HCT116 (cell line): ENCODE data around the gene LRRC71. TPM values are rescaled to one million over a fixed set of nuclear protein-coding genes. Genes with fewer than 3 reads are reported as not detected.

Source experiments
- ATAC-seq: fragments of 200-7000 bp; cut with Tn5 transposase; 2 replicates; pipeline ENCODE4 v1.9.1; 2020; ENCODE audit warnings: mild to moderate bottlenecking, moderate library complexity
- BruUV-seq: library from RNA; stranded (reverse); fragments of 400-500 nt; replicated peaks from 2 replicates; lab custom pipeline; 2021; lab: Mats Ljungman, UMichigan
- CTCF ChIA-PET: fragments of 300-600 bp; sonication (Branson Sonifier 250); formaldehyde crosslinking; loops from one replicate; lab custom pipeline; 2021; ENCODE audit warnings: antibody characterized with exemption; lab: Charles Lee
- POLR2A ChIA-PET: fragments of 300-600, 350-600 bp; sonication (Branson Sonifier 250); formaldehyde crosslinking; loops from one replicate; lab custom pipeline; 2021; ENCODE audit warnings: antibody characterized with exemption; lab: Charles Lee
- RAD21 ChIA-PET, 2 experiments: fragments of 300-600 bp; sonication (Branson Sonifier 250); formaldehyde crosslinking; loops; one replicate each; lab custom pipeline; 2023; ENCODE audit warnings: low total read pairs in 2 of 2; ENCODE audit not compliant: uncharacterized antibody in 2 of 2, unreplicated experiment in 2 of 2, low non-redundant PET in 1 of 2; lab: Charles Lee
- DNase-seq: peaks from one replicate; pipeline ENCODE4 v3.0.0-alpha.2; 2010; ENCODE audit warnings: low read depth, low spot score
- H2AFZ ChIP-seq: fragments of 200-600 bp; shearing (Covaris generic), sonication (generic); 2 replicates; pipeline ENCODE4 v1.6.1; 2017; ENCODE audit warnings: low read depth, mixed run types, mixed read lengths, antibody characterized with exemption, low read length; ENCODE audit not compliant: poor library complexity, severe bottlenecking
- H3K27ac ChIP-seq: 2 replicates; pipeline ENCODE4 v1.5.1; 2012; ENCODE audit warnings: low read depth, low read length
- H3K27me3 ChIP-seq: fragments of 200-600 bp; sonication (generic); 2 replicates; pipeline ENCODE4 v1.6.1; 2016; ENCODE audit warnings: mixed run types, low read length, mixed read lengths; ENCODE audit not compliant: insufficient read depth
- H3K36me3 ChIP-seq, 2 experiments: fragments of 200-500 bp in 1 of 2; fragments of 200-600 bp in 1 of 2; sonication (Bioruptor generic) in 1 of 2; sonication (generic) in 1 of 2; 2 replicates each; pipeline versions ENCODE4 v1.5.1 to v1.6.1; 2014 to 2016; ENCODE audit warnings: low read length in 2 of 2, inconsistent platforms in 1 of 2, mixed read lengths in 1 of 2, mixed run types in 1 of 2; ENCODE audit not compliant: insufficient read depth in 2 of 2, control insufficient read depth in 1 of 2
- H3K4me1 ChIP-seq, 2 experiments: fragments of 200-600 bp in 1 of 2; sonication (generic) in 1 of 2; 2 replicates each; pipeline versions ENCODE4 v1.5.1 to v1.6.1; 2012 to 2017; ENCODE audit warnings: low read length in 2 of 2, inconsistent platforms in 1 of 2, mild to moderate bottlenecking in 1 of 2, mixed read lengths in 1 of 2, mixed run types in 1 of 2, moderate library complexity in 1 of 2; ENCODE audit not compliant: insufficient read depth in 2 of 2, control insufficient read depth in 1 of 2
- H3K4me2 ChIP-seq: fragments of 200-600 bp; sonication (generic); 2 replicates; pipeline ENCODE4 v1.6.1; 2017; ENCODE audit warnings: mixed run types, low read length, mixed read lengths
- H3K4me3 ChIP-seq, 2 experiments: fragments of 200-600 bp in 1 of 2; sonication (generic) in 1 of 2; replicated peaks in 1 of 2; 2 replicates each; pipeline ENCODE4 v1.5.1; 2011 to 2016; ENCODE audit warnings: low read length in 2 of 2, control low read depth in 1 of 2, low read depth in 1 of 2, mild to moderate bottlenecking in 1 of 2, mixed read lengths in 1 of 2, mixed run types in 1 of 2
- H3K79me2 ChIP-seq: fragments of 200-600 bp; sonication (generic); 2 replicates; pipeline ENCODE4 v1.6.1; 2017; ENCODE audit warnings: mild to moderate bottlenecking, mixed run types, low read length, moderate library complexity, mixed read lengths; ENCODE audit not compliant: insufficient read depth
- H3K9ac ChIP-seq: fragments of 200-600 bp; sonication (generic); 2 replicates; pipeline ENCODE4 v1.6.1; 2016; ENCODE audit warnings: low read length, mixed read lengths
- H3K9me2 ChIP-seq: fragments of 200-600 bp; sonication (generic), shearing (Covaris generic); 2 replicates; pipeline ENCODE4 v1.6.1; 2017; ENCODE audit warnings: mixed run types, mild to moderate bottlenecking, moderate library complexity; ENCODE audit not compliant: insufficient read depth
- H3K9me3 ChIP-seq, 2 experiments: fragments of 200-500 bp in 1 of 2; fragments of 200-600 bp in 1 of 2; sonication (Bioruptor generic) in 1 of 2; sonication (generic) in 1 of 2; 2 replicates each; pipeline ENCODE4 v1.6.1; 2014 to 2017; ENCODE audit warnings: low read length in 2 of 2, mixed read lengths in 2 of 2, inconsistent platforms in 1 of 2, low read depth in 1 of 2, mild to moderate bottlenecking in 1 of 2, mixed run types in 1 of 2, moderate library complexity in 1 of 2; ENCODE audit not compliant: control insufficient read depth in 1 of 2, insufficient read depth in 1 of 2
- H4K20me1 ChIP-seq: fragments of 200-600 bp; sonication (generic), shearing (Covaris generic); 2 replicates; pipeline ENCODE4 v1.6.1; 2017; ENCODE audit warnings: mixed run types, mild to moderate bottlenecking, moderate library complexity; ENCODE audit not compliant: insufficient read depth
- CBX3 ChIP-seq: IDR thresholded peaks from 2 replicates; pipeline ENCODE4 v1.6.1; 2012; ENCODE audit warnings: low read depth
- CTCF ChIP-seq, 3 experiments: fragments of 200-600 bp in 1 of 3; sonication (generic) in 1 of 3; IDR thresholded peaks in 2 of 3; conservative IDR thresholded peaks in 1 of 3; 2 replicates each; pipeline ENCODE4 v1.5.1; 2012 to 2017; ENCODE audit warnings: low read depth in 2 of 3, low read length in 2 of 3, antibody characterized with exemption in 1 of 3, borderline replicate concordance in 1 of 3, control low read depth in 1 of 3, mild to moderate bottlenecking in 1 of 3, mixed read lengths in 1 of 3, mixed run types in 1 of 3, moderate library complexity in 1 of 3; ENCODE audit not compliant: insufficient read depth in 1 of 3
- ELF1 ChIP-seq: IDR thresholded peaks from 2 replicates; pipeline ENCODE4 v1.6.1; 2012; ENCODE audit warnings: low read depth, borderline replicate concordance
- EZH2 ChIP-seq: fragments of 200-600 bp; sonication (generic); IDR thresholded peaks from 2 replicates; pipeline ENCODE4 v1.6.1; 2017; ENCODE audit warnings: antibody characterized with exemption, mixed run types
- EZH2phosphoT487 ChIP-seq: fragments of 200-600 bp; IDR thresholded peaks from 2 replicates; pipeline ENCODE4 v1.6.1; 2018; ENCODE audit warnings: antibody characterized with exemption, borderline replicate concordance
- POLR2A ChIP-seq: IDR thresholded peaks from 2 replicates; pipeline ENCODE4 v1.7.0; 2011; ENCODE audit warnings: borderline replicate concordance; ENCODE audit not compliant: insufficient read depth, insufficient read length; ENCODE audit errors: extremely low read depth
- POLR2AphosphoS5 ChIP-seq: IDR thresholded peaks from 2 replicates; pipeline ENCODE4 v1.6.1; 2011; ENCODE audit warnings: mild to moderate bottlenecking, low read depth, low read length, moderate library complexity
- SIN3A ChIP-seq: IDR thresholded peaks from 2 replicates; pipeline ENCODE4 v1.6.1; 2012; ENCODE audit warnings: low read depth
- SP1 ChIP-seq: IDR thresholded peaks from 2 replicates; pipeline ENCODE4 v1.6.1; 2012; ENCODE audit warnings: low read depth
- SRF ChIP-seq: IDR thresholded peaks from 2 replicates; pipeline ENCODE4 v1.6.1; 2012; ENCODE audit warnings: low read depth
- ZBTB33 ChIP-seq: IDR thresholded peaks from 2 replicates; pipeline ENCODE4 v1.6.1; 2011; ENCODE audit warnings: mild to moderate bottlenecking, low read length, moderate library complexity; ENCODE audit not compliant: insufficient replicate concordance; ENCODE audit errors: extremely low read depth
- ZFX ChIP-seq: fragments of 450-650 bp; IDR thresholded peaks from 2 replicates; pipeline ENCODE4 v1.6.1; 2017
- ZNF274 ChIP-seq: fragments of 200-500 bp; sonication (Bioruptor generic); IDR thresholded peaks from 2 replicates; pipeline ENCODE4 v1.6.1; 2014; ENCODE audit warnings: mild to moderate bottlenecking, low read depth, low read length, inconsistent platforms
- intact Hi-C: fragments of 100-400 bp; cut with micrococcal nuclease; formaldehyde crosslinking; loops from 2 replicates; pipeline ENCODE4 v1.10.0; 2022
- total RNA-seq: library from RNA; stranded (reverse); gene quantifications from one replicate; pipeline ENCODE4 v1.2.1, GENCODE V29; 2021; ENCODE audit not compliant: unreplicated experiment
- TF ChIP-seq, protein P1 (sequence below): IDR thresholded peaks from 2 replicates; pipeline ENCODE4 v1.6.1; 2012

Gene LRRC71
- total RNA-seq, 1 experiment from 2014 or later = not detected

- ATAC-seq (no peak), DNase-seq (no peak)
- intact Hi-C loops = no loop called here
- no peaks in the 10 kb centered on the region for H3K79me2 ChIP-seq
- no peak overlapping the region for H3K4me3 ChIP-seq
- TF ChIP-seq, protein P1, sequence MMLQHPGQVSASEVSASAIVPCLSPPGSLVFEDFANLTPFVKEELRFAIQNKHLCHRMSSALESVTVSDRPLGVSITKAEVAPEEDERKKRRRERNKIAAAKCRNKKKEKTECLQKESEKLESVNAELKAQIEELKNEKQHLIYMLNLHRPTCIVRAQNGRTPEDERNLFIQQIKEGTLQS = no peak
- TF ChIP-seq SRF = no peak
- TF ChIP-seq CTCF (IDR thresholded peaks at IDR 0.05 in 2 of 3, conservative IDR thresholded peaks at IDR 0.05 in 1 of 3; ENCODE audit: borderline replicate concordance in 1 of 3, insufficient read depth in 1 of 3, low read depth in 2 of 3, low read length in 2 of 3) = no peak
- TF ChIP-seq CBX3 = no peak
- TF ChIP-seq SIN3A = no peak
- TF ChIP-seq EZH2 = no peak
- no peak for TF ChIP-seq EZH2phosphoT487
- TF ChIP-seq SP1 = no peak
- no peak for TF ChIP-seq ZBTB33
- TF ChIP-seq ZNF274 = no peak
- TF ChIP-seq POLR2AphosphoS5 = no peak
- no peak for TF ChIP-seq POLR2A
- TF ChIP-seq ZFX = no peak
- TF ChIP-seq ELF1 = no peak
- POLR2A ChIA-PET = no interaction called here
- CTCF ChIA-PET = no interaction called here
- BruUV-seq = no TSS peak
- no peak overlapping the region for H2AFZ ChIP-seq
- H3K9me2 ChIP-seq = no peaks in the 10 kb centered on the region
- H4K20me1 ChIP-seq = no peaks in the 10 kb centered on the region
- H3K9me3 ChIP-seq = no peaks in the 10 kb centered on the region
- peaks cover 0 to 7% of the 10 kb centered on the region in 2 experiments; a peak in 1 of 4 replicates for H3K4me1 ChIP-seq
- no peak overlapping the region for H3K4me2 ChIP-seq
- H3K27me3 ChIP-seq = 0 out of 2 replicates have a peak, but pooled peaks cover 3% of the 10 kb centered on the region
- no peak overlapping the region for H3K27ac ChIP-seq
- RAD21 ChIA-PET = no interaction called here
- H3K9ac ChIP-seq = no peak overlapping the region
- H3K36me3 ChIP-seq = no peaks in the 10 kb centered on the region
Observed at GRCh38 chr1:156881663-156882062, 38.8 kb upstream of the LRRC71 start.
